Sigmoid colon (tissue), 4 donors: Measurements from ENCODE around the gene ATG7.
"Not testable (repeated sequence)": the region's sequence is repeated elsewhere in the genome, so short reads cannot be mapped to it uniquely, and the experiment has no call there.

Source experiments
- EP300 ChIP-seq, 4 donors: sonication (generic); formaldehyde crosslinking; IDR thresholded peaks; one replicate each; pipeline ENCODE4 v1.6.1; 2017; ENCODE audit warnings: antibody characterized with exemption in 4 of 4
- POLR2A ChIP-seq, 2 donors: fragments of 450-650 bp; IDR thresholded peaks; one replicate each; pipeline ENCODE4 v1.6.1; 2016; ENCODE audit warnings: antibody characterized with exemption in 2 of 2, mild to moderate bottlenecking in 2 of 2, moderate library complexity in 2 of 2
- POLR2AphosphoS5 ChIP-seq, 4 donors: sonication (generic); formaldehyde crosslinking; IDR thresholded peaks; one replicate each; pipeline ENCODE4 v1.6.1; 2017; ENCODE audit warnings: antibody characterized with exemption in 4 of 4
- TF ChIP-seq, protein P1 (sequence below), 4 experiments: fragments of 450-650 bp in 3 of 4; fragments of 200-600 bp in 1 of 4; IDR thresholded peaks; one replicate each; pipeline ENCODE4 v1.5.1; 2016 to 2019; ENCODE audit warnings: antibody characterized with exemption in 4 of 4, mild to moderate bottlenecking in 3 of 4, moderate library complexity in 2 of 4

- TF ChIP-seq EP300, POLR2A, POLR2AphosphoS5 (IDR thresholded peaks at IDR 0.05): not testable (repeated sequence)
- TF ChIP-seq, protein P1, sequence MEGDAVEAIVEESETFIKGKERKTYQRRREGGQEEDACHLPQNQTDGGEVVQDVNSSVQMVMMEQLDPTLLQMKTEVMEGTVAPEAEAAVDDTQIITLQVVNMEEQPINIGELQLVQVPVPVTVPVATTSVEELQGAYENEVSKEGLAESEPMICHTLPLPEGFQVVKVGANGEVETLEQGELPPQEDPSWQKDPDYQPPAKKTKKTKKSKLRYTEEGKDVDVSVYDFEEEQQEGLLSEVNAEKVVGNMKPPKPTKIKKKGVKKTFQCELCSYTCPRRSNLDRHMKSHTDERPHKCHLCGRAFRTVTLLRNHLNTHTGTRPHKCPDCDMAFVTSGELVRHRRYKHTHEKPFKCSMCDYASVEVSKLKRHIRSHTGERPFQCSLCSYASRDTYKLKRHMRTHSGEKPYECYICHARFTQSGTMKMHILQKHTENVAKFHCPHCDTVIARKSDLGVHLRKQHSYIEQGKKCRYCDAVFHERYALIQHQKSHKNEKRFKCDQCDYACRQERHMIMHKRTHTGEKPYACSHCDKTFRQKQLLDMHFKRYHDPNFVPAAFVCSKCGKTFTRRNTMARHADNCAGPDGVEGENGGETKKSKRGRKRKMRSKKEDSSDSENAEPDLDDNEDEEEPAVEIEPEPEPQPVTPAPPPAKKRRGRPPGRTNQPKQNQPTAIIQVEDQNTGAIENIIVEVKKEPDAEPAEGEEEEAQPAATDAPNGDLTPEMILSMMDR (IDR thresholded peaks at IDR 0.05) = not testable (repeated sequence)
Observed at GRCh38 chr3:11511606-11512005, 239.4 kb downstream of the ATG7 start.
